Hematopoietic multipotent progenitor cell treated with erythropoietin and hydrocortisone succinate and interleukin-3 and kit ligand, for 17 days (in vitro differentiated cells): ENCODE results near the gene VTA1.
"Not testable (repeated sequence)": the region's sequence is repeated elsewhere in the genome, so short reads cannot be mapped to it uniquely, and the experiment has no call there.

Experiments used
- DNase-seq: peaks from one replicate; pipeline ENCODE4 v3.0.0-alpha.2; 2015; ENCODE audit warnings: low spot score

Gene VTA1

GRCh38 chr6:142226731-142227130 lies 79.7 kb downstream of the VTA1 start:
- no peak for DNase-seq

GRCh38 chr6:142229518-142230270 lies 82.6 kb downstream of the VTA1 start:
- DNase-seq, result not testable (repeated sequence)

- not testable (repeated sequence) for DNase-seq
Measured at GRCh38 chr6:142232206-142233044, 85.4 kb downstream of the VTA1 start.

- no peak for DNase-seq
Measured at GRCh38 chr6:142233945-142234682, 87.1 kb downstream of the VTA1 start.

GRCh38 chr6:142235272-142235671 lies 88.2 kb downstream of the VTA1 start:
- DNase-seq, result no peak

- DNase-seq, result no peak
Measured at GRCh38 chr6:142235791-142236190, 88.7 kb downstream of the VTA1 start.

GRCh38 chr6:142236691-142237090 lies 89.6 kb downstream of the VTA1 start:
- DNase-seq, result no peak

- DNase-seq, result no peak
Measured at GRCh38 chr6:142238881-142239280, 91.8 kb downstream of the VTA1 start.

GRCh38 chr6:142240179-142240578 lies 93.1 kb downstream of the VTA1 start:
- DNase-seq, result no peak

GRCh38 chr6:142241061-142241460 lies 94.0 kb downstream of the VTA1 start:
- DNase-seq, result no peak

GRCh38 chr6:142242269-142242668 lies 95.2 kb downstream of the VTA1 start:
- no peak for DNase-seq

GRCh38 chr6:142246960-142247359 lies 99.9 kb downstream of the VTA1 start:
- no peak for DNase-seq

GRCh38 chr6:142249266-142249665 lies 102.2 kb downstream of the VTA1 start:
- DNase-seq, result no peak

- DNase-seq, result no peak
Measured at GRCh38 chr6:142251930-142252445, 104.9 kb downstream of the VTA1 start.

- DNase-seq, result no peak
Measured at GRCh38 chr6:142254513-142254912, 107.5 kb downstream of the VTA1 start.

GRCh38 chr6:142255785-142256184 lies 108.7 kb downstream of the VTA1 start:
- no peak for DNase-seq

- no peak for DNase-seq
Measured at GRCh38 chr6:142258305-142258704, 111.2 kb downstream of the VTA1 start.

GRCh38 chr6:142258757-142259156 lies 111.7 kb downstream of the VTA1 start:
- DNase-seq, result no peak

GRCh38 chr6:142260748-142261147 lies 113.7 kb downstream of the VTA1 start:
- no peak for DNase-seq

GRCh38 chr6:142262231-142262630 lies 115.2 kb downstream of the VTA1 start:
- no peak for DNase-seq

GRCh38 chr6:142265476-142265875 lies 118.4 kb downstream of the VTA1 start:
- no peak for DNase-seq

GRCh38 chr6:142266060-142266459 lies 119.0 kb downstream of the VTA1 start:
- no peak for DNase-seq
